Subcutaneous abdominal adipose tissue (tissue), 5 donors: ENCODE data around the gene KPRP.

Experiments
- H3K27ac ChIP-seq: one replicate; pipeline ENCODE4 v1.7.0; 2013; ENCODE audit warnings: low read depth, mild to moderate bottlenecking, inconsistent platforms, low read length, moderate library complexity
- H3K27me3 ChIP-seq, 5 donors: one replicate each; pipeline ENCODE4 v1.7.0; 2013; ENCODE audit warnings: low read length in 5 of 5, inconsistent platforms in 1 of 5; ENCODE audit not compliant: control insufficient read depth in 5 of 5, insufficient read depth in 4 of 5
- H3K36me3 ChIP-seq, 5 donors: one replicate each; pipeline ENCODE4 v1.7.0; 2013; ENCODE audit warnings: low read length in 5 of 5; ENCODE audit not compliant: control insufficient read depth in 5 of 5, insufficient read depth in 5 of 5
- H3K4me1 ChIP-seq, 5 donors: one replicate each; pipeline ENCODE4 v1.7.0; 2013; ENCODE audit warnings: low read length in 5 of 5, mild to moderate bottlenecking in 3 of 5, moderate library complexity in 1 of 5; ENCODE audit not compliant: control insufficient read depth in 5 of 5, insufficient read depth in 5 of 5
- H3K4me3 ChIP-seq, 5 donors: one replicate each; pipeline ENCODE4 v1.7.0; 2013; ENCODE audit warnings: low read length in 5 of 5, low read depth in 1 of 5
- H3K9ac ChIP-seq, 5 donors: one replicate each; pipeline ENCODE4 v1.7.0; 2013; ENCODE audit warnings: low read length in 5 of 5, mild to moderate bottlenecking in 4 of 5, moderate library complexity in 3 of 5
- H3K9me3 ChIP-seq, 5 donors: one replicate each; pipeline ENCODE4 v1.7.0; 2013; ENCODE audit warnings: low read length in 5 of 5; ENCODE audit not compliant: control insufficient read depth in 5 of 5
- donor health status: healthy.
- donor health status: healthy.
- donor health status: healthy.
- donor health status: healthy.
- donor health status: healthy.

Gene KPRP, protein sequence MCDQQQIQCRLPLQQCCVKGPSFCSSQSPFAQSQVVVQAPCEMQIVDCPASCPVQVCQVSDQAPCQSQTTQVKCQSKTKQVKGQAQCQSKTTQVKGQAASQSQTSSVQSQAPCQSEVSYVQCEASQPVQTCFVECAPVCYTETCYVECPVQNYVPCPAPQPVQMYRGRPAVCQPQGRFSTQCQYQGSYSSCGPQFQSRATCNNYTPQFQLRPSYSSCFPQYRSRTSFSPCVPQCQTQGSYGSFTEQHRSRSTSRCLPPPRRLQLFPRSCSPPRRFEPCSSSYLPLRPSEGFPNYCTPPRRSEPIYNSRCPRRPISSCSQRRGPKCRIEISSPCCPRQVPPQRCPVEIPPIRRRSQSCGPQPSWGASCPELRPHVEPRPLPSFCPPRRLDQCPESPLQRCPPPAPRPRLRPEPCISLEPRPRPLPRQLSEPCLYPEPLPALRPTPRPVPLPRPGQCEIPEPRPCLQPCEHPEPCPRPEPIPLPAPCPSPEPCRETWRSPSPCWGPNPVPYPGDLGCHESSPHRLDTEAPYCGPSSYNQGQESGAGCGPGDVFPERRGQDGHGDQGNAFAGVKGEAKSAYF

GRCh38 chr1:152757747-152758146 lies at the start of gene KPRP:
Gene KPRP (plus strand): TSS chr1:152758025. CDS start chr1:152759589, 1,564 bp downstream.
- H3K27me3 ChIP-seq = peaks cover 0 to 8% (median 3%) of the 10 kb centered on the region in 5 donors
- H3K9ac ChIP-seq = no peak within 1 kb of the TSS
- no peak within 1 kb of the TSS for H3K4me3 ChIP-seq
- no peak within 1 kb of the TSS for H3K27ac ChIP-seq
- no peaks in the 10 kb centered on the region for H3K36me3 ChIP-seq
- H3K4me1 ChIP-seq = no peaks in the 10 kb centered on the region
- H3K9me3 ChIP-seq = no peaks in the 10 kb centered on the region

DNA sequence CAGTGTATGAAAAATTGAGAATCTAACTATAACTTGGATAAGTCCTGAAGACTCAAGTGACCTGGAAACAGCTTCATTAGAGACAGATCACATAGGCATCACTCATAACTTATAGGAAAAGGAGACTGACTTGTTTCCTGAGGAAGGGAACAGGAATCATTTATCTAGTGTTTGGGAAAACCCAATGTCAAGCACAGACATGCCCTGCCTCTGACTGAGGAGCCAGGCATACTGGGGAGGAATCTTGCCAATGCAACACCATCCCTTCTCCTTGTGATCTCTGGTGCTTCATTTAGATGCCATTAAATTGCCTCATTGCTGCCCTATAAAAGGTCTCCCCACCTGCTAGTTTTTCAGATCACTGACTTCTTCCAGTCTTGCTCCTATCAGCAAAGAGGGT lies 39.6 kb upstream of the KPRP start:
- Histone ChIP-seq H3K9me3 (peaks cover 2 to 8% (median 6%) of the 10 kb centered on the region in 5 donors), H3K9ac (no peak overlapping the region), H3K36me3 (no peaks in the 10 kb centered on the region), H3K27me3 (peaks cover 0 to 9% (median 2%) of the 10 kb centered on the region in 5 donors), H3K27ac (no peak overlapping the region), H3K4me1 (peaks cover 0 to 4% (median 0%) of the 10 kb centered on the region in 5 donors), H3K4me3 (no peak overlapping the region)

DNA sequence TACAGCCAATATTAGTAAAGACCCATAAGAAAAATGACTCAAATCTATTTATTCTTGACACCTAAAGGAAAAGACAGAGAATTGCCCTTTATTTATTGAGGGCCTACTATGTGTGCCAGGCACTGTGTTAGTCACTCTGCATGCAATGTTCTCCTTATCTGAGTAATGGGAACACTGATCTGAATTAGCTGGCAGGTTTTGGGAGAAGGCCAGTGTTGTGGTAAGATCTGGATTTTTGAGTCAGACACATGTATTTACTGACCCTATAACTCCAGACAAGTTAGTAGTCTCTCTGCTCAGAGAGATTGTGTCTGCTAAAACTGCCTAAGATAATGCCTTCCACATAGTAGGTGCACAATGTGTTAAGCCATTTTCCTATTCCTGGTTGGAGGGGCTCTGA lies 32.6 kb upstream of the KPRP start:
- H3K27me3 ChIP-seq = peaks cover 0 to 6% (median 2%) of the 10 kb centered on the region in 5 donors
- no peak overlapping the region for H3K4me3 ChIP-seq
- peaks cover 0 to 4% (median 0%) of the 10 kb centered on the region in 5 donors for H3K4me1 ChIP-seq
- no peaks in the 10 kb centered on the region for H3K9me3 ChIP-seq
- no peaks in the 10 kb centered on the region for H3K36me3 ChIP-seq
- H3K9ac ChIP-seq = no peak overlapping the region
- no peak overlapping the region for H3K27ac ChIP-seq

DNA sequence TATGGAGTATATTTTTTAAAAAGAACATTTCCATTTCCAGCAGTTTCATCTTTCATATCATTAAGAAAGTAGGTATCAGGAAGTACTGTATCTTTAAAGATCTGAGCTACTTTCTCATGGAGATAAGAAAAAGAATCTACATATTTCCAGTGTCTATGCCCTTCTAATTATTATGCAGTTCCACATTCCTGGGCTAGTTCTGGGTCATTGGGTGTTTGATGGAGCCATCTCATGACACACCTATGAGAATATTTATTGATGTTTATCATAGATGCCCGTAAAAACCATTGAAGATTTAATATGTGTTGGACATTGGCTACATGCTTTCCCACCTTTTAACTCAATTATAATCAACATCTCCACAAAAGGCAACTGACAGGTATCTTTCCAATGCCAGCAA lies 28.8 kb upstream of the KPRP start:
- Histone ChIP-seq H3K9ac (no peak overlapping the region), H3K27ac (no peak overlapping the region), H3K36me3 (no peaks in the 10 kb centered on the region), H3K27me3 (peaks cover 0 to 6% (median 0%) of the 10 kb centered on the region in 5 donors), H3K4me1 (no peaks in the 10 kb centered on the region), H3K9me3 (no peaks in the 10 kb centered on the region), H3K4me3 (no peak overlapping the region)

DNA sequence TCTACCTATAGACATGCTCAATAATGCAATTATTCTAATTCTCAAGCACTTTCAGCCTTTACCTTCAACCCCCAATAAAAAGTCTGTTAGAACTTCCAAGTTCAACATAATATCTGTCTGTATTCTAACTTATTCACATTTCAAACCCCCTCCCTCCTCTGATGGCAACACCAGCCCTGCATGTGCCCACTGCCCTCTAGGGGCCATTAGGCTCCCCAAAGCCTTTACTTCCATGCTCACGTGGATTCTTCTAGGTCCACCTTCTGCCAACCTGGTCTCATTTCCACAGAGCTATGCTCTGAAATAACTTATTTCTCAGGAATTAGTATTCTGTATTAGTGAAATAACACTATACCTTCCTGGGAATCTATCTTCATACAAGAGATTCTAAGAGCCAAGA lies 22.2 kb upstream of the KPRP start:
- Histone ChIP-seq H3K4me3 (no peak overlapping the region), H3K4me1 (no peaks in the 10 kb centered on the region), H3K27ac (no peak overlapping the region), H3K9ac (no peak overlapping the region), H3K36me3 (no peaks in the 10 kb centered on the region), H3K27me3 (peaks cover 0 to 4% (median 0%) of the 10 kb centered on the region in 5 donors), H3K9me3 (no peaks in the 10 kb centered on the region)

- Histone ChIP-seq H3K4me1 (no peaks in the 10 kb centered on the region), H3K27ac (no peak overlapping the region), H3K27me3 (peaks cover 0 to 4% (median 0%) of the 10 kb centered on the region in 5 donors), H3K36me3 (no peaks in the 10 kb centered on the region), H3K9ac (no peak overlapping the region), H3K9me3 (no peaks in the 10 kb centered on the region), H3K4me3 (no peak overlapping the region)
Observed at GRCh38 chr1:152737997-152738396, 19.8 kb upstream of the KPRP start.

- Histone ChIP-seq H3K27ac (no peak overlapping the region), H3K9ac (no peak overlapping the region), H3K9me3 (no peaks in the 10 kb centered on the region), H3K4me1 (no peaks in the 10 kb centered on the region), H3K4me3 (no peak overlapping the region), H3K36me3 (no peaks in the 10 kb centered on the region), H3K27me3 (peaks cover 0 to 4% (median 0%) of the 10 kb centered on the region in 5 donors)
Observed at GRCh38 chr1:152739841-152740240, 18.0 kb upstream of the KPRP start.

DNA sequence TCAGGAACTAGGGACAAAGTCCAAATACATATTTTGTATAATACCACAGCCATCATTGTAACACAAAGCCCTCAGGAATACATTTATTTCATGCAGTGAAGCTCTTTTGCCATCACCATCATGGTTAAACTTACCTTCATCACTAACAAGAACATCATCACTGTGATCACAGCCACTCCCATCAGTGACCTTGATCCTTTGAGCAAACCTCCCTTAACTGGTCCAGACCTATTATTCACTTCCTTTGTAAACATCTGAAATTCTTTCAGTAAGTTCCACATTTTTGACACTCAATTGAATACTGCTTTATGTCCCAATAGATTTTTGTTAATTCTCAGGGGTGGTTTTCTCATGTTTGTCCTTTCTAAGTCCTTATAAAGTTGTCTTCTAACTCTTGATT lies 16.2 kb upstream of the KPRP start:
- Histone ChIP-seq H3K4me1 (no peaks in the 10 kb centered on the region), H3K27ac (no peak overlapping the region), H3K9me3 (no peaks in the 10 kb centered on the region), H3K4me3 (no peak overlapping the region), H3K36me3 (no peaks in the 10 kb centered on the region), H3K27me3 (peaks cover 0 to 4% (median 0%) of the 10 kb centered on the region in 5 donors), H3K9ac (no peak overlapping the region)

DNA sequence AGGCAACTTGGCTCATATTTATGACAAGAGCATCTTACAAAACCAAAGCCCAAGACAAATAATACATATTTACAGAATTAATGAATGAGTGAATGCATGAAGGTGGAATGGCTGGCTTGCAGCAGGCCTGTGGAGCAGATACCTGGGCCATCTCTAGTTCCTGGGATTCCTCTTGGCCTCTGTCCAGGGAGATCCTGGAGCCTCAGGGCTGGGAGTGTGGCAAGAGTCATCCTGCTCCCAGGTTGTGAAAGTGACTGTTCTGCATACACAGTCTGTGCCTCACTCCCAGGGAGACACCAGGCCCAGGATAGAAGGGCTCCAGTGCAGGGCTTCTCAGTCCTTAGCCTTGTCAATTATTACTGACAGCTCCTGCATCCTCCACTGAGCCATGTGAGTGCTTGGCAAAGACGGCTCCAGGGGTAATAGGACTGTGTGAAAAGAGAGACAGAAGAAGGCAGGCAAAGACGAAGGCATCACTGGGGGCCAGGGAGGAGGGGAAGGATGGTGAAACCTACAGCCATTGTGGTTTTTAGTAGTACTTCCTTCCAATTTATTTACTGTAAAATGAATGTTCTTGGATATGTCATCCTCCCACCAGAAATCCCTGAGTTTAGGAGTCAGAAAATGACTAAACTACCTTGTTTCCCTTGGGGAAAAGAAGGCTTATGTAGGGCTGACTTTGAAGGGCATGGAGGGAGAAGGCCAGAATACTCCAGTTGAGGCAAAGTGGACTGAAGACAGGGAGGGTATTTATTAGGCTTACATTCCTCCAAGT lies 14.3 kb upstream of the KPRP start:
- Histone ChIP-seq H3K4me1 (no peaks in the 10 kb centered on the region), H3K27me3 (peaks cover 0 to 4% (median 0%) of the 10 kb centered on the region in 5 donors), H3K36me3 (no peaks in the 10 kb centered on the region), H3K9me3 (no peaks in the 10 kb centered on the region), H3K4me3 (no peak overlapping the region), H3K27ac (no peak overlapping the region), H3K9ac (no peak overlapping the region)

DNA sequence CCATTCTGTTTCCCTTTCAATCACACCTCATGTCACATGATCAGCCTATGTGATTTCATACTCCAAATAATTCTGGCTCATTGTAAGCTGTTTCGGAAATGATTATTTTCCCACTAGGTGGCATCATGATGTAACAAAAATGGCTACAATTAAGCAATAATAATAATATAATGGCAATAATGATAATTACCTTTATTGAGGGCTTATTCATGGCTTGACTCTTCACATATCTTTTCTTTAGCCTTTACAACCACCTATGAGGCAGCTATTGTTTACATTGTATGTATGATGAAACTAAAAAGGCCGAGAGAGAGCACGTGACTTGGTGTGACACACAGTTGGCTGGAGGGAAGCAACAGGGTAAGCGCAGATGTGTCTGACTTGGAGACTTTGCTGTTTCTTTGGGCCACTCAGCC lies 12.5 kb upstream of the KPRP start:
- H3K9ac ChIP-seq = no peak overlapping the region
- H3K27ac ChIP-seq = no peak overlapping the region
- peaks cover 0 to 4% (median 0%) of the 10 kb centered on the region in 5 donors for H3K27me3 ChIP-seq
- no peaks in the 10 kb centered on the region for H3K36me3 ChIP-seq
- no peaks in the 10 kb centered on the region for H3K4me1 ChIP-seq
- H3K9me3 ChIP-seq = no peaks in the 10 kb centered on the region
- no peak overlapping the region for H3K4me3 ChIP-seq
